B cell (primary cell): ENCODE data around the gene RGS3.

Experiments
- CTCF ChIP-seq: fragments of 200-600 bp; IDR thresholded peaks from one replicate; pipeline ENCODE4 v1.8.0; 2022; ENCODE audit warnings: antibody characterized with exemption, mild to moderate bottlenecking
- EZH2 ChIP-seq: IDR thresholded peaks from 2 replicates; pipeline ENCODE4 v1.6.1; 2012; ENCODE audit warnings: borderline replicate concordance, low read depth, mild to moderate bottlenecking, moderate library complexity, low read length; ENCODE audit not compliant: insufficient read depth, poor library complexity, severe bottlenecking

GRCh38 chr9:113635586-113635985 lies 172.1 kb downstream of the RGS3 start:
- TF ChIP-seq CTCF (no peak), EZH2 (no peak)
